K562 (cell line): ENCODE results near the gene POLA1. TPM values are rescaled to one million over a fixed set of nuclear protein-coding genes. Genes with fewer than 3 reads are reported as not detected.

Experiments used
- ATAC-seq: fragments of 200-7000 bp; cut with Tn5 transposase; 3 replicates; pipeline ENCODE4 v1.9.1; 2020; ENCODE audit warnings: moderate library complexity
- BruUV-seq: library from RNA; stranded (reverse); fragments of 400-500 nt; replicated peaks from 2 replicates; lab custom pipeline; 2021; lab: Mats Ljungman, UMichigan
- CTCF ChIA-PET: fragments of 300-600 bp; formaldehyde crosslinking; extraction: SDS; loops from one replicate; lab custom pipeline; 2021; ENCODE audit warnings: low intra/inter-chr PET ratio; lab: Yijun Ruan, JAX
- POLR2A ChIA-PET: fragments of 300-600, 350-650 bp; sonication (Branson Sonifier 250); formaldehyde crosslinking; extraction: SDS; loops from one replicate; lab custom pipeline; 2021; ENCODE audit warnings: antibody characterized with exemption, inconsistent platforms; lab: Yijun Ruan, JAX
- DNase-seq, 4 experiments: peaks; one replicate each; pipeline versions ENCODE4 v3.0.0 to v3.0.0-alpha.2; 2011 to 2018; ENCODE audit warnings: low spot score in 3 of 4, mixed read lengths in 3 of 4; ENCODE audit errors: extremely low read depth in 1 of 4
- FAIRE-seq: peaks from 2 replicates; lab custom pipeline; 2011; peaks lifted over from hg19 to GRCh38; lab: Jason Lieb, UNC
- H2AFZ ChIP-seq: 2 replicates; pipeline ENCODE4 v1.6.0; 2011; ENCODE audit warnings: low read depth, low read length, control low read depth, inconsistent platforms
- H3K27ac ChIP-seq: fragments of 200-600 bp; 3 replicates; pipeline ENCODE4 v1.8.0; 2011; ENCODE audit warnings: low read depth, mild to moderate bottlenecking, control low read depth, inconsistent platforms, low read length, moderate library complexity, mixed read lengths; ENCODE audit errors: extremely low read depth
- H3K27me3 ChIP-seq, 2 experiments: fragments of 300-600 bp in 1 of 2; 2 replicates in 1 of 2; 3 replicates in 1 of 2; pipeline versions ENCODE4 v1.6.0 to v1.8.0; 2011; ENCODE audit warnings: inconsistent platforms in 2 of 2, low read length in 2 of 2, mild to moderate bottlenecking in 1 of 2, mixed read lengths in 1 of 2, moderate library complexity in 1 of 2; ENCODE audit not compliant: control insufficient read depth in 2 of 2, insufficient read depth in 2 of 2
- H3K36me3 ChIP-seq: fragments of 300-600 bp; 3 replicates; pipeline ENCODE4 v1.8.0; 2011; ENCODE audit warnings: mild to moderate bottlenecking, low read length, inconsistent platforms; ENCODE audit not compliant: control insufficient read depth, insufficient read depth
- H3K4me1 ChIP-seq, 2 experiments: fragments of 200-600 bp in 1 of 2; replicated peaks in 1 of 2; 2 replicates in 1 of 2; 3 replicates in 1 of 2; pipeline versions ENCODE4 v1.5.1 to v1.8.0; 2011; ENCODE audit warnings: inconsistent platforms in 2 of 2, low read length in 2 of 2, mild to moderate bottlenecking in 1 of 2, mixed read lengths in 1 of 2, moderate library complexity in 1 of 2; ENCODE audit not compliant: control insufficient read depth in 2 of 2, insufficient read depth in 2 of 2
- H3K4me2 ChIP-seq: 2 replicates; pipeline ENCODE4 v1.6.1; 2011; ENCODE audit warnings: low read length, control low read depth, inconsistent platforms, mixed read lengths; ENCODE audit not compliant: insufficient read depth
- H3K4me3 ChIP-seq: fragments of 200-600 bp; sonication (generic), shearing (Covaris generic); 2 replicates; pipeline ENCODE4 v1.5.1; 2016; ENCODE audit warnings: control low read depth, inconsistent platforms
- H3K79me2 ChIP-seq: fragments of 200-600 bp; 3 replicates; pipeline ENCODE4 v1.8.0; 2011; ENCODE audit warnings: low read length, inconsistent platforms; ENCODE audit not compliant: control insufficient read depth, insufficient read depth
- H3K9ac ChIP-seq, 2 experiments: 2 replicates each; pipeline versions ENCODE4 v1.6.0 to v1.6.1; 2011; ENCODE audit warnings: low read depth in 2 of 2, low read length in 2 of 2, control low read depth in 1 of 2, inconsistent platforms in 1 of 2, mild to moderate bottlenecking in 1 of 2, mixed read lengths in 1 of 2; ENCODE audit not compliant: insufficient read depth in 1 of 2
- H3K9me1 ChIP-seq: one replicate; pipeline ENCODE4 v1.6.0; 2011; ENCODE audit warnings: inconsistent platforms, mild to moderate bottlenecking, low read length, moderate library complexity; ENCODE audit not compliant: control insufficient read depth, insufficient read depth
- H3K9me3 ChIP-seq: replicated peaks from 2 replicates; pipeline ENCODE4 v1.5.1; 2011; ENCODE audit warnings: low read depth, low read length, inconsistent platforms; ENCODE audit not compliant: control insufficient read depth, insufficient read depth
- H4K20me1 ChIP-seq: replicated peaks from 2 replicates; pipeline ENCODE4 v1.6.1; 2011; ENCODE audit warnings: low read length, inconsistent platforms, mixed read lengths; ENCODE audit not compliant: control insufficient read depth, insufficient read depth
- DMBX1 ChIP-seq: fragments of 250-450 bp; sonication (Bioruptor Pico); IDR thresholded peaks from 2 replicates; pipeline ENCODE4 v1.8.0; 2022; ENCODE audit warnings: inconsistent platforms, mild to moderate bottlenecking, moderate library complexity, borderline replicate concordance
- FOXK1 ChIP-seq: sonication (generic); formaldehyde crosslinking; IDR thresholded peaks from 2 replicates; pipeline ENCODE4 v1.8.0; 2022; ENCODE audit warnings: missing genetic modification reagents, mild to moderate bottlenecking, borderline replicate concordance
- ILF3 ChIP-seq: fragments of 450-650 bp; IDR thresholded peaks from 2 replicates; pipeline ENCODE4 v1.6.1; 2018; ENCODE audit warnings: antibody characterized with exemption, mild to moderate bottlenecking, moderate library complexity, borderline replicate concordance
- KDM4B ChIP-seq, 2 experiments: fragments of 450-650 bp in 1 of 2; sonication (generic) in 1 of 2; IDR thresholded peaks; 2 replicates each; pipeline ENCODE4 v1.6.1; 2016 to 2017; ENCODE audit warnings: borderline replicate concordance in 2 of 2, antibody characterized with exemption in 1 of 2, low read depth in 1 of 2, mild to moderate bottlenecking in 1 of 2
- KLF13 ChIP-seq: fragments of 450-650 bp; IDR thresholded peaks from 2 replicates; pipeline ENCODE4 v1.6.1; 2016; ENCODE audit warnings: missing genetic modification characterization, low read depth, mild to moderate bottlenecking, missing compliant biosample characterization, moderate library complexity, borderline replicate concordance
- NFE2 ChIP-seq: IDR thresholded peaks from 2 replicates; pipeline ENCODE4 v1.6.1; 2014; ENCODE audit warnings: antibody characterized with exemption, low read depth
- PRPF4 ChIP-seq: fragments of 200-400 bp; formaldehyde crosslinking; IDR thresholded peaks from one replicate; pipeline ENCODE4 v1.6.1; 2017; ENCODE audit warnings: low read length, low read depth, mild to moderate bottlenecking; ENCODE audit not compliant: insufficient read depth, poor library complexity, severe bottlenecking
- PURB ChIP-seq: sonication (generic); formaldehyde crosslinking; IDR thresholded peaks from 2 replicates; pipeline ENCODE4 v1.9.0; 2021; ENCODE audit warnings: low read depth, mild to moderate bottlenecking, missing genetic modification reagents
- RBBP5 ChIP-seq: fragments of 200-600 bp; sonication (generic); IDR thresholded peaks from 2 replicates; pipeline ENCODE4 v1.6.1; 2012; ENCODE audit warnings: borderline replicate concordance, mild to moderate bottlenecking, low read length, control low read depth, inconsistent platforms; ENCODE audit not compliant: insufficient read depth, poor library complexity, severe bottlenecking
- RBFOX2 ChIP-seq: fragments of 200-400 bp; formaldehyde crosslinking; IDR thresholded peaks from 2 replicates; pipeline ENCODE4 v1.6.1; 2017; ENCODE audit warnings: low read depth, mild to moderate bottlenecking, low read length, moderate library complexity
- SAP30 ChIP-seq: fragments of 200-600 bp; sonication (generic); IDR thresholded peaks from 2 replicates; pipeline ENCODE4 v1.6.1; 2012; ENCODE audit warnings: borderline replicate concordance, low read depth, mild to moderate bottlenecking, moderate library complexity, low read length, control low read depth, inconsistent platforms; ENCODE audit not compliant: insufficient read depth, poor library complexity, severe bottlenecking
- TCFL5 ChIP-seq: fragments of 250-450 bp; sonication (Bioruptor Pico); conservative IDR thresholded peaks from 2 replicates; pipeline ENCODE4 v1.6.1; 2021; ENCODE audit warnings: mild to moderate bottlenecking, moderate library complexity, matching md5 sums
- UBTF ChIP-seq, 2 experiments: IDR thresholded peaks; 2 replicates each; pipeline ENCODE4 v1.6.1; 2012; ENCODE audit warnings: improper control_type of control experiment in 2 of 2, low read depth in 2 of 2, low read length in 2 of 2, borderline replicate concordance in 1 of 2
- ZNF282 ChIP-seq: sonication (generic); formaldehyde crosslinking; IDR thresholded peaks from 2 replicates; pipeline ENCODE4 v1.8.1; 2023; ENCODE audit warnings: missing genetic modification reagents
- ZNF695 ChIP-seq: fragments of 450-650 bp; formaldehyde crosslinking; IDR thresholded peaks from 2 replicates; pipeline ENCODE4 v1.4.0; 2020; ENCODE audit warnings: mild to moderate bottlenecking, moderate library complexity
- ZNF75A ChIP-seq: fragments of 450-650 bp; formaldehyde crosslinking; IDR thresholded peaks from 2 replicates; pipeline ENCODE4 v1.4.0; 2020; ENCODE audit warnings: mild to moderate bottlenecking
- WGBS: fragments of 100-300 bp; shearing (Covaris generic); methylation state at CpG from one replicate; pipeline ENCODE4 v1.1.6; 2016; ENCODE audit warnings: low coverage, mixed read lengths; ENCODE audit not compliant: insufficient coverage; ENCODE audit errors: missing lambda C conversion rate; 5-methylcytosine and 5-hydroxymethylcytosine counted together
- in situ Hi-C: fragments of 300-500 bp; cut with MboI; formaldehyde crosslinking; loops from 4 replicates; pipeline ENCODE4 v1.15.0; 2018; ENCODE audit warnings: inconsistent platforms, mixed read lengths
- intact Hi-C: fragments of 100-400 bp; cut with micrococcal nuclease; formaldehyde crosslinking; loops from 2 replicates; pipeline ENCODE4 v1.14.2; 2022
- polyA plus RNA-seq, 8 experiments: library from polyadenylated mRNA; depleted of rRNA in 4 of 8; stranded (reverse) in 5 of 8; unstranded in 3 of 8; fragments of >200 nt; fragmentation: Nextera tagmentation in 2 of 8; fragmentation: Illumina TruSeq in 1 of 8; extraction: Ambion mirVana in 2 of 8; extraction: Trizol in 1 of 8; gene quantifications; 2 replicates each; pipeline versions ENCODE4 v1.2.1 to v1.2.3, GENCODE V29; 2011 to 2014; ENCODE audit warnings: inconsistent platforms in 1 of 8, missing spikeins in 1 of 8
- total RNA-seq, 7 experiments: library from RNA; depleted of rRNA in 6 of 7; stranded (reverse); fragments of >200 nt in 6 of 7; fragmentation: Illumina TruSeq in 2 of 7; extraction: Trizol in 2 of 7; gene quantifications; 2 replicates each; pipeline versions ENCODE4 v1.2.1 to v1.2.3, GENCODE V29; 2011 to 2021; ENCODE audit warnings: low replicate concordance in 1 of 7

The POLA1 gene
- total and polyA plus RNA-seq, 9 of the 15 experiments (the other 6 are each of a cell fraction or from before 2014, with no cell fraction given): 8.6 to 48.4 (median 27.4) TPM

- TF ChIP-seq UBTF (IDR thresholded peaks at IDR 0.05; ENCODE audit: borderline replicate concordance in 1 of 2, low read depth in 2 of 2, low read length in 2 of 2) (no peak), ZNF75A (CRISPR knock-in tag) (no peak), PURB (CRISPR knock-in tag) (no peak), SAP30 (no peak), KLF13 (tag) (no peak), TCFL5 (CRISPR knock-in tag) (no peak), ZNF282 (CRISPR knock-in tag) (no peak)
Measured at GRCh38 chrX:25028726-25029125, 335.0 kb downstream of the POLA1 start (continued).

GRCh38 chrX:25029288-25029825 lies 335.6 kb downstream of the POLA1 start:
- no peak overlapping the region for H2AFZ ChIP-seq
- no peak for FAIRE-seq

More at GRCh38 chrX:25029288-25029825, 335.6 kb downstream of the POLA1 start:
- CTCF ChIA-PET: no interaction called here
- Histone ChIP-seq H3K36me3 (no peaks in the 10 kb centered on the region), H3K79me2 (no peaks in the 10 kb centered on the region), H4K20me1 (no peaks in the 10 kb centered on the region), H3K9ac (no peak overlapping the region), H3K4me2 (no peak overlapping the region), H3K4me3 (no peak overlapping the region), H3K27me3 (peaks cover 9 to 23% of the 10 kb centered on the region in 2 experiments), H3K9me1 (no peaks in the 10 kb centered on the region), H3K27ac (no peak overlapping the region), H3K4me1 (no peaks in the 10 kb centered on the region), H3K9me3 (no peaks in the 10 kb centered on the region)
- WGBS: under 1% methylated on average over 13 of the region's 16 CpGs
- DNase-seq: no peak
- ATAC-seq: no peak
- no TSS peak for BruUV-seq
- in situ Hi-C loops: no loop called here
- no peak for TF ChIP-seq DMBX1 (CRISPR knock-in tag)
- no peak for TF ChIP-seq NFE2
- TF ChIP-seq ZNF695 (CRISPR knock-in tag): no peak
- TF ChIP-seq FOXK1 (CRISPR knock-in tag): no peak
- TF ChIP-seq RBFOX2: no peak
- no peak for TF ChIP-seq ILF3
- no peak for TF ChIP-seq RBBP5
- no peak for TF ChIP-seq PRPF4
- TF ChIP-seq KDM4B (IDR thresholded peaks at IDR 0.05; ENCODE audit: borderline replicate concordance in 2 of 2, low read depth in 1 of 2): no peak
- TF ChIP-seq, all 486 proteins: peak for 0
- intact Hi-C loops: no loop called here
- POLR2A ChIA-PET: no interaction called here
